Measurements from ENCODE around the gene LPAR1.

The LPAR1 gene

GRCh38 chr9:111001526-111001925, 36.7 kb downstream of the LPAR1 start:
- DNase-seq (ENCODE audit: low read depth): no peak

GRCh38 chr9:111000202-111000601, 38.1 kb downstream of the LPAR1 start:
- no peak for DNase-seq (ENCODE audit: low read depth)

- no peak for DNase-seq (ENCODE audit: low read depth)
Measured at GRCh38 chr9:110999379-110999778, 38.9 kb downstream of the LPAR1 start.

- no peak for DNase-seq (ENCODE audit: low read depth)
Measured at GRCh38 chr9:110997847-110998246, 40.4 kb downstream of the LPAR1 start.

GRCh38 chr9:110996436-110997220, 41.6 kb downstream of the LPAR1 start:
- DNase-seq (ENCODE audit: low read depth): no peak

- DNase-seq (ENCODE audit: low read depth): no peak
Measured at GRCh38 chr9:110995420-110996340, 42.6 kb downstream of the LPAR1 start.

GRCh38 chr9:110994771-110995241, 43.5 kb downstream of the LPAR1 start:
- no peak for DNase-seq (ENCODE audit: low read depth)

GRCh38 chr9:110990481-110990880, 47.8 kb downstream of the LPAR1 start:
- DNase-seq (ENCODE audit: low read depth): no peak

GRCh38 chr9:110986529-110986928, 51.7 kb downstream of the LPAR1 start:
- DNase-seq (ENCODE audit: low read depth): no peak

GRCh38 chr9:110984890-110985437, 53.3 kb downstream of the LPAR1 start:
- no peak for DNase-seq (ENCODE audit: low read depth)

GRCh38 chr9:110980261-110980660, 58.0 kb downstream of the LPAR1 start:
- no peak for DNase-seq (ENCODE audit: low read depth)

- DNase-seq (ENCODE audit: low read depth): no peak
Measured at GRCh38 chr9:110979636-110980035, 58.6 kb downstream of the LPAR1 start.

GRCh38 chr9:110978516-110978915, 59.8 kb downstream of the LPAR1 start:
- no peak for DNase-seq (ENCODE audit: low read depth)

- no peak for DNase-seq (ENCODE audit: low read depth)
Measured at GRCh38 chr9:110977259-110977709, 61.0 kb downstream of the LPAR1 start.

GRCh38 chr9:110975969-110976368, 62.3 kb downstream of the LPAR1 start:
- no peak for DNase-seq (ENCODE audit: low read depth)

GRCh38 chr9:110975278-110975677, 63.0 kb downstream of the LPAR1 start:
- no peak for DNase-seq (ENCODE audit: low read depth)

GRCh38 chr9:110971705-110972104, 66.6 kb downstream of the LPAR1 start:
- no peak for DNase-seq (ENCODE audit: low read depth)

- no peak for DNase-seq (ENCODE audit: low read depth)
Measured at GRCh38 chr9:110971234-110971633, 67.0 kb downstream of the LPAR1 start.

- no peak for DNase-seq (ENCODE audit: low read depth)
Measured at GRCh38 chr9:110969971-110970386, 68.3 kb downstream of the LPAR1 start.

- no peak for DNase-seq (ENCODE audit: low read depth)
Measured at GRCh38 chr9:110968096-110968495, 70.2 kb downstream of the LPAR1 start.

GRCh38 chr9:110967196-110967595, 71.1 kb downstream of the LPAR1 start:
- no peak for DNase-seq (ENCODE audit: low read depth)

- DNase-seq (ENCODE audit: low read depth): no peak
Measured at GRCh38 chr9:110960288-110960687, 78.0 kb downstream of the LPAR1 start.

- no peak for DNase-seq (ENCODE audit: low read depth)
Measured at GRCh38 chr9:110958847-110959246, 79.4 kb downstream of the LPAR1 start.
